Stomach (tissue), 4 donors: Measurements from ENCODE around the gene PTPRD.

Source experiments
- CTCF ChIP-seq, 7 experiments: fragments of 450-650 bp in 4 of 7; fragments of 200-600 bp in 3 of 7; sonication (generic) in 3 of 7; IDR thresholded peaks; one replicate each; pipeline ENCODE4 v1.5.1; 2016 to 2019; ENCODE audit warnings: antibody characterized with exemption in 7 of 7, control low read depth in 2 of 7, mild to moderate bottlenecking in 1 of 7
- POLR2A ChIP-seq, 4 donors: fragments of 450-650 bp; IDR thresholded peaks; one replicate each; pipeline ENCODE4 v1.6.1; 2016; ENCODE audit warnings: antibody characterized with exemption in 4 of 4, control low read depth in 2 of 4, mild to moderate bottlenecking in 1 of 4, moderate library complexity in 1 of 4
- POLR2AphosphoS5 ChIP-seq, 3 donors: sonication (generic); formaldehyde crosslinking; IDR thresholded peaks; one replicate each; pipeline ENCODE4 v1.6.1; 2016; ENCODE audit warnings: antibody characterized with exemption in 3 of 3

- TF ChIP-seq POLR2AphosphoS5 (IDR thresholded peaks at IDR 0.05) (no peak), POLR2A (IDR thresholded peaks at IDR 0.05) (no peak), CTCF (IDR thresholded peaks at IDR 0.05) (no peak)
Observed at GRCh38 chr9:9045072-9045471, 1567.7 kb downstream of the PTPRD start.
